Endothelial cell of umbilical vein (primary cell): Measurements from ENCODE around the gene PRRT4.

ENCODE experiments used
- CTCF ChIP-seq, 2 donors: IDR thresholded peaks; 1 replicate in 1 of 2; 2 replicates in 1 of 2; pipeline ENCODE4 v1.5.1; 2011; ENCODE audit warnings: low read length in 2 of 2, mild to moderate bottlenecking in 2 of 2, moderate library complexity in 2 of 2, control low read depth in 1 of 2, inconsistent platforms in 1 of 2, low read depth in 1 of 2; ENCODE audit not compliant: insufficient read depth in 1 of 2; ENCODE audit errors: extremely low read depth in 1 of 2
- EZH2 ChIP-seq: IDR thresholded peaks from 2 replicates; pipeline ENCODE4 v1.6.1; 2012; ENCODE audit warnings: borderline replicate concordance, low read depth, mild to moderate bottlenecking, moderate library complexity, low read length, inconsistent platforms; ENCODE audit not compliant: severe bottlenecking
- FOS ChIP-seq: IDR thresholded peaks from 2 replicates; pipeline ENCODE4 v1.6.1; 2011; ENCODE audit warnings: mild to moderate bottlenecking, low read length, moderate library complexity, borderline replicate concordance; ENCODE audit not compliant: insufficient read depth
- JUN ChIP-seq: IDR thresholded peaks from 2 replicates; pipeline ENCODE4 v1.6.1; 2011; ENCODE audit warnings: borderline replicate concordance, low read depth; ENCODE audit not compliant: insufficient read length, insufficient read depth
- MAX ChIP-seq: IDR thresholded peaks from 2 replicates; pipeline ENCODE4 v1.6.1; 2011; ENCODE audit not compliant: insufficient read depth, insufficient read length
- MYC ChIP-seq: IDR thresholded peaks from one replicate; pipeline ENCODE4 v1.6.1; 2011; ENCODE audit warnings: mild to moderate bottlenecking, low read depth, low read length
- POLR2A ChIP-seq: IDR thresholded peaks from 2 replicates; pipeline ENCODE4 v1.6.1; 2012; ENCODE audit warnings: low read depth, mild to moderate bottlenecking, control low read depth, low read length
- POLR2AphosphoS5 ChIP-seq: IDR thresholded peaks from 2 replicates; pipeline ENCODE4 v1.6.1; 2012; ENCODE audit warnings: low read depth, mild to moderate bottlenecking, control low read depth, low read length, moderate library complexity; ENCODE audit not compliant: insufficient read depth

- TF ChIP-seq CTCF (IDR thresholded peaks at IDR 0.05; ENCODE audit: extremely low read depth in 1 of 2, insufficient read depth in 1 of 2, low read depth in 1 of 2, low read length in 2 of 2), result no peak
- no peak for TF ChIP-seq POLR2A
- no peak for TF ChIP-seq MAX
- no peak for TF ChIP-seq EZH2
- TF ChIP-seq MYC, result no peak
- no peak for TF ChIP-seq POLR2AphosphoS5
- no peak for TF ChIP-seq JUN
- no peak for TF ChIP-seq FOS
These were observed 4.8 kb downstream of the PRRT4 start for GRCh38 chr7:128356546-128357216.
